ENCODE results near the gene IWS1.

GRCh38 chr2:127503491-127503890, 22.8 kb downstream of the IWS1 start:
- no peak for TF ChIP-seq EZH2 (optimal IDR thresholded peaks at IDR 0.05; ENCODE audit: low read depth, low read length)
- no peak for TF ChIP-seq CTCF (IDR thresholded peaks at IDR 0.05; ENCODE audit: low read length)
